Limb (tissue), 2 donors: ENCODE measurements around the gene IGSF8.

ENCODE experiments used
- DNase-seq, 2 donors: peaks; one replicate each; pipeline ENCODE4 v3.0.0-alpha.2; 2016; ENCODE audit errors: extremely low spot score in 2 of 2

IGSF8 gene, protein sequence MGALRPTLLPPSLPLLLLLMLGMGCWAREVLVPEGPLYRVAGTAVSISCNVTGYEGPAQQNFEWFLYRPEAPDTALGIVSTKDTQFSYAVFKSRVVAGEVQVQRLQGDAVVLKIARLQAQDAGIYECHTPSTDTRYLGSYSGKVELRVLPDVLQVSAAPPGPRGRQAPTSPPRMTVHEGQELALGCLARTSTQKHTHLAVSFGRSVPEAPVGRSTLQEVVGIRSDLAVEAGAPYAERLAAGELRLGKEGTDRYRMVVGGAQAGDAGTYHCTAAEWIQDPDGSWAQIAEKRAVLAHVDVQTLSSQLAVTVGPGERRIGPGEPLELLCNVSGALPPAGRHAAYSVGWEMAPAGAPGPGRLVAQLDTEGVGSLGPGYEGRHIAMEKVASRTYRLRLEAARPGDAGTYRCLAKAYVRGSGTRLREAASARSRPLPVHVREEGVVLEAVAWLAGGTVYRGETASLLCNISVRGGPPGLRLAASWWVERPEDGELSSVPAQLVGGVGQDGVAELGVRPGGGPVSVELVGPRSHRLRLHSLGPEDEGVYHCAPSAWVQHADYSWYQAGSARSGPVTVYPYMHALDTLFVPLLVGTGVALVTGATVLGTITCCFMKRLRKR

DNA sequence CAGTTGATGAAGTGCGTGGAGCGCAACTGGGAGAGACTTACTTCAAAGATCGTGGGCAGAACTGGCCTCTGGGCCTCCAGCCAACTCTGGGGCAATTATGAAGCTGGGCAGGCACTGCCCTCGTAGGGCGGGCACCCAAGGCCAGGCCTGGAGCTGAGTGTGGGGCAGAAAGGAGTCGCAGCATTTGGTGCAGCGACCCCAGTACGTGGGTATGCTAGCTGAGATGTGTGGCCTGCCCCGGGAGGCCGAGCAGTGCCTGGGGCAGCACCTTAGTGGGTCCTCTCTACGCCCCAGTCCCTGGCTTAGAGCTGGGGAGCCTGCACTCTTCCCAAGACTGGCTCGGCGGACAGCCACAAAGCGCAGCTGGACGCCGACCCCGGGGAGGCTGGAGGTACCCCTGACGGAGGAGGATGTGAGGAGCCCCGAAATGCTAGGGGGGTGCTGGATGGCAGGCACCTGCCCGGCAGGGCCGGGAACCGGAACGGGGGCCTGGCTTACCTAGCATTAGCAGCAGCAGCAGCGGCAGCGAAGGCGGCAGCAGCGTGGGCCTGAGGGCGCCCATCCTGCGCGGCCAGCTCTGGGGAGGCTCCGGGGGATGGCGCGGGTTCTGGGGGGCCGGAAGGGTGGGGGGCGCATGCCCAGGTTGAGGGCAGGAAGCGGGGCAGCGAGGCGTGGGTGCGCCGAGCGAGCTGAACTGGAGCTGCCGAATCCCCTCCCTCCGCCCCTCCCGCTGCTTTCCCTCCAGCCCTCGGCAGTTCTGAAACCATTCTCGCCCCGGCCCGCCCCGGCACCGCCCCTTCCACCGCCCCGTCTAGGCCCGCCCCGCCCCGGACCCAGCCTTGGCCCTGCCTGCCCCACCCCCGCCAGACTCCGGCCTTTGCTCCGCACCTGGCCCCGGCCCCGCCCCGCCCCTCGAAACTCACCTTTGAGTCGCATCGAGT is at the start of gene IGSF8:
IGSF8 (minus strand) TSS at position 709 of the 941 bp plus-strand sequence; CDS start at position 562, 147 bp downstream.
- DNase-seq, result peak; percentile 83 to 94

GRCh38 chr1:160148121-160148520 is 49.7 kb upstream of the IGSF8 start:
- no peak for DNase-seq

DNA sequence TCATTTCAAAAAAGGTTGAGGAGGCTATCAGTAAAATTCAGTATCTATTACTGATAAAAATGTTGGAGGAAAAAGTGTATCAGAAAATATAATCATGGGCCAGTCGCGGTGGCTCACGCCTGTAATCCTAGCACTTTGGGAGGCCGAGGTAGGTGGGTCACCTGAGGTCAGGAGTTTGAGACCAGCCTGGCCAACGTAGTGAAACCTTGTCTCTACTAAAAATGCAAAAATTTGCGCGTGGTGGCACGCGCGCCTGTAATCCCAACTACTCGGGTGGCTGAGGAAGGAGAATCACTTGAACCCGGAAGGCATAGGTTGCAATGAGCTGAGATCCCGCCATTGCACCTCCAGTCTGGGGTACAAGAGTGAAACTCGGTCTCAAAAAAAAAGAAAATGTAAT is 47.7 kb upstream of the IGSF8 start:
- DNase-seq, result no peak

DNA sequence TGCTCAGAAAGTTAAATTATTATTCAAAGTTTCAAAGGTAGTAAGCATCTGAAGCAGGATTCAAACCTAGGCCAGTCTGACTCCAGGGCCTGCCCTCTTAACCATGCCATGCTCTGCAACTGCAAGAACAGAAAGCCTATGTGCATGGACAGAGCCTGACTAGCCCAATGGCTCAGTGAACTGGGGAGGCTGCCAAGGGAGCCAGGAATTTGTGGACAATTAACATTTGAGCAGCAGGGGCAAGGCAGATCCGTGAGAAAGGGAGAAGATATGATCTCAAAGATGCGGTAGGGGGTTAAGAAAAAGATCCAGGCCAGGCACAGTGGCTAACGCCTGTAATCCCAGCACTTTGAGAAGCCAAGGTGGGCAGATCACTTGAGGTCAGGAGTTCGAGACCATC is 46.5 kb upstream of the IGSF8 start:
- DNase-seq, result no peak

DNA sequence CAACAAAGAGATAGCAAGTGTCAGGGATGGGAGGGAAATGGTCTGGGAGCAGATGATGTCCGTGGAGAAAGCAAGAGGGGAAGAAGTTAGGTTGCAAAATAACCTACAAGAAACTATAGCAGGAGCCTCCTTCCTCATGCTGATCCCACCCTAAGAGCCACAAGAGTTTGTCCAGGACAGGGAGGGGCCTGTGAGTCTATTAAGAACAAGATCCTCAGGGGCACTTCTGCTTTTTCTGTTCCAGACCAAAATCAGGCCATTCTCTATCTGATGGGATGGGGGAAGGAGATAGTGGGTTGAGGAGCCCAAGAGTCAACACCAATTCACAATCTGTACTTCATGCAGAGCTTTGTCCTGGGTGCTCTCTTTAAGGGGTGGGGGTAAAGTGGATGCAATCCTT is 45.3 kb upstream of the IGSF8 start:
- DNase-seq, result no peak

DNA sequence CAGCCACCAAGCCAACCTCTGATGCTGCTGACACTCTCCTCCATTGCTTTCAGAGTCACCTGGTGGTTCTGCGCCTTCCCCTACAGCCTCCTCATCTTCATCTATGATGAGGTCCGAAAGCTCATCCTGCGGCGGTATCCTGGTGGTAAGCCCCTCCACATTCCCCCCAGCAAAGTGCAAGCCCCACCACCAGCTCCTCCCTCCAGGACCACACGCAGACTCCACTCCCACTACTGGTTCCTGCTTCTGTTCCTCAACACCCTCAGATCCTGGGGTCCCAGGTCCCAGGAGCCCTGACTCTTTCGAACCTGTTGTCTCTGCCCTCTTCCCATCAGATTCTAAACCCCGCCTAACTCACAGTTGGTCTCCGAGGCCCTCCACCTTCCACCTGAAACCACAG is 41.4 kb upstream of the IGSF8 start:
- DNase-seq, result no peak

DNA sequence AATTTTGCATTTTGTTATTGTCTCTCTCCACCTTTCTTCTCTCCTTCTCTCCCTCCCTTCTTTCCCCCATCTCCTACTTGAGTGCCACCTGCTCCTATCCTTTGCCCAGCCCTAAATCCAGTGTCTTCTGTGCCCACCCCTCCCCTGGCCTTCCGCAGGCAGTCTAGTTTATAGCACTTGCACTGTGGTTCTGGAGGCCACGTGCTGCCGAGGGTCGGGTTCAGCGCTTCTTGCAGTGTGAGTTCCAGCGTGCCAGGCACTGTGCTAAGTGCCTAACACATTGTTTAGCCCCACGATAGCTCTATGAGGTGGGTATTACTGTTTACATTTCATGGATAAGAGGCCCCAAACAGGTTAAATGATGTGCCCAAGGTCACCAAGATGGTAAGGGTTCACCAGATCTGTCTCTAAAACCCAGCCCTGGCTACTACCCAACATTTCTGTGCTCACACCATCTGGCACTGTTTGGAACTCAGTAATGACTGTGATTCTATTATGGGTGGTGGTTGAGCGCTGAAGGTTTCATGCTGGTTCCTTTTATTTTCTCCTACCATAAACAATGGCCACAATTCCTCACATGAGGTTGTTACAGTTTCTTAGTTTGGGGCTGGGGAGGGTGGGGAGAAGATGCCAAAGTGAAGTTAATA is 38.9 kb upstream of the IGSF8 start:
- DNase-seq, result no peak

- DNase-seq, result no peak
Measured at GRCh38 chr1:160136926-160137200, 38.4 kb upstream of the IGSF8 start.

- DNase-seq, result no peak
Measured at GRCh38 chr1:160136121-160136925, 37.9 kb upstream of the IGSF8 start.

DNA sequence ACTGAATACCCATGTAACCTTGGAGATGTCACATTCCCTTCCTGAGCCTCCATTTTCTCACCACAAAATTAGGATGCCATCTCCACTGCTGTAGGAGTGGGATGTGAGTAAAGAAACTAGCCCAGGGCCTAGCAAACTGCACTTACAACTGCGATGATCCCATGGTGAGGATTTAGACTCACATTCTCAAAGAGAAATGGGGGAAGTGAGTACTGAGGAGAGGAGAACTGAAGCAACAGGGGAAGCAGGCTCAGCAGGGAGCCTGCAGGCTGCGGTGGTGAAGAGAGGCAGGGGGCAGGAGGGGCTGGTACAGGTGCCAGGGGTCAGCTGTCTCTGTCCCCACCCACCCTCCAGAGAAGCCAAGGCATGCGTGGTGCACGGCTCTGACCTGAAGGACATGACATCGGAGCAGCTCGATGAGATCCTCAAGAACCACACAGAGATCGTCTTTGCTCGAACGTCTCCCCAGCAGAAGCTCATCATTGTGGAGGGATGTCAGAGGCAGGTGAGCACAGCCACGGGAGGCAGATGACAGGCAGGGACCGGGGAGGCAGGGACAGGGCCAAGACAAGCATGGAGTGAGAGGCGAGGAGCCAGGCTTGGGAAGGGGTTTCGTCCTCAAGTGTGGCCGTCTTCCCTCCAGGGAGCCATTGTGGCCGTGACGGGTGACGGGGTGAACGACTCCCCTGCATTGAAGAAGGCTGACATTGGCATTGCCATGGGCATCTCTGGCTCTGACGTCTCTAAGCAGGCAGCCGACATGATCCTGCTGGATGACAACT is 36.6 kb upstream of the IGSF8 start:
- no peak for DNase-seq

DNA sequence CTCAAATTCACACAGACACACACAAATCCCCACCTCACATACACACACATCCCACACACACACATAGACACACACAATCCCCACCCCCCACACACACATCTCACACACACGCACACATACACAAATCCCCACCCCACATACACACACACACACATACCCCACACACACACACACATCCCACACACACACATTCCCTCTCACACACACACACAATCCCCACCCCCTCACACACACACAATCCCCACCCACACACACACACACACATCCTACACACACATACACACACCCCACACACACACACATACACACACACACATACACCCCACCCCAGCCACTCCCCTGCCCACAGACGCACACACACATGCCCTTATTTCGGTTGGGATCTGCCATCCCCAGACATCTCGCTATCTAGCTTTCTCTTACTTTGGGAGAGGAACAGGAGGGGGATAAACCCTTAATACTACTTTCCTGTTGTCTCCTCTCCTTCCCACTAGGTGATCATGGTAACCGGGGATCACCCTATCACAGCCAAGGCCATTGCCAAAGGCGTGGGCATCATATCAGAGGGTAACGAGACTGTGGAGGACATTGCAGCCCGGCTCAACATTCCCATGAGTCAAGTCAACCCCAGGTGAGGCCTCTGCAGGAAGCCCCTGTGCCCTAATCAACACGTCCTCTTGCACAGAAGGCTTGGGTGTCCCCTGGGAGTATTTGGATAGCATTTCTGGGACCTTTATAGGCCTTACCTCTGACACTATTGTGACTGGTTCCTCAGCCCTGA is 35.8 kb upstream of the IGSF8 start:
- DNase-seq, result no peak

GRCh38 chr1:160131803-160132565 is 33.6 kb upstream of the IGSF8 start:
- no peak for DNase-seq

DNA sequence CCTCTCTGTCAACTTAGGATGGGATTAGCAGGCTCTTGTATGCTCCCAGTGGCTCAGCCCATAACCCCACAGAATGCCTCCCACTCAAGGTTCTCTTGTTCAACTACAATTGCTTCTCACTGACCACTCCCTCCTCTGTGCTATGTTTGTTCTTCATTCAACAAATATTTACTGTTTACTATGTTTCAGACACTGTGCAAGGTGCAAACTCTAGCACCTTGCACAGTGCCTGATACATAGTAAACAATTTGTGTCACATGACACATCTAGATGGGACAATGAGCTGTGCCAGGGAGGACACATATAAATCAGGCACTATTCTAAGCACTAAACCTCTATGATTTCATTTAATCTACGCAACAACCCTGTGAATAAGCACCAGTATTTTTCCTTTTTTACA is 32.5 kb upstream of the IGSF8 start:
- no peak for DNase-seq

DNA sequence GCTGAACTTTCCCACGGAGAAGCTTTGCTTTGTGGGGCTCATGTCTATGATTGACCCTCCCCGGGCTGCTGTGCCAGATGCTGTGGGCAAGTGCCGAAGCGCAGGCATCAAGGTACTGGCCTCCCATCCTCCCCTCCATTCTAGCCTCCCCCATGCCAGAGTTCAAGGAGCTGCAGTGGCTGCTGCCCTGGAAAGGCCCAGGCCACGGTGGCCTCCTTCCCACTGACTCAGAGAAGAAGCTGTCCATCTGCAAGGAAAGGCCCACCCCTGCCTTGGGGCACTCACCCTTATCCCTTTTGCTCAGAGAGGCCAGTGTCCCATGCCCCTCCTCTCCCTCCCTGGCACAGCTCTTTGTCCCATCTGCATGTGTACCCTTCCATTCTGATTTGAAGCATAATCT is 32.1 kb upstream of the IGSF8 start:
- DNase-seq, result no peak

DNA sequence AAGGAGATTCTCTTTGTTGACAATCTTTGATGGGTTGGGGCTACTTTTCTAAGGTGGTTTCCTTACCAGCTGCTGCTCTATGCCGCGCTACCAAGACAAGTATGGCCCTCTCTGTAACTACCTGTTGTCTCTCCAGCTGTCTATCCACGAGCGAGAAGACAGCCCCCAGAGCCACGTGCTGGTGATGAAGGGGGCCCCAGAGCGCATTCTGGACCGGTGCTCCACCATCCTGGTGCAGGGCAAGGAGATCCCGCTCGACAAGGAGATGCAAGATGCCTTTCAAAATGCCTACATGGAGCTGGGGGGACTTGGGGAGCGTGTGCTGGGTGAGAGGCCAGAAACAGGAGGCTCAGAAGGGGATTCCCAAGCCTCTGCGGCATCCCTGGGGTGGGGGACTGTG is 31.5 kb upstream of the IGSF8 start:
- no peak for DNase-seq

- no peak for DNase-seq
Measured at GRCh38 chr1:160129558-160129957, 31.1 kb upstream of the IGSF8 start.

DNA sequence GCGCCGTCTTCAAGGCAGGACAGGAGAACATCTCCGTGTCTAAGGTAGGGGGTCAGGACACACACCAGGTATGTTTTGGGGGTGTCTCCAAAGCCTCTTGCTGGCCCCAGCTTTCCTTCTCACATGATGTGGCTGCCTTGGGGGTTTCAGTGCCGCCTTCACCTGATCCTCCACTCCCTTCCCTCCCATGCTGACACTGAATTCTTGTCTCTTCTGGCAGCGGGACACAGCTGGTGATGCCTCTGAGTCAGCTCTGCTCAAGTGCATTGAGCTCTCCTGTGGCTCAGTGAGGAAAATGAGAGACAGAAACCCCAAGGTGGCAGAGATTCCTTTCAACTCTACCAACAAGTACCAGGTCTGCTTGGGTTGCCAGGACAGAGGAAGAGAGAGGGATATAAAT is 30.6 kb upstream of the IGSF8 start:
- DNase-seq, result no peak

- no peak for DNase-seq
Measured at GRCh38 chr1:160128636-160129035, 30.2 kb upstream of the IGSF8 start.
